Central memory CD4-positive, alpha-beta T cell (primary cell): Measurements from ENCODE around the gene GK.
"Not testable (repeated sequence)": the region's sequence is repeated elsewhere in the genome, so short reads cannot be mapped to it uniquely, and the experiment has no call there.

Experiments
- DNase-seq: peaks from one replicate; pipeline ENCODE4 v3.0.0; 2022

Gene GK

GRCh38 chrX:30654989-30655607 lies 1.9 kb downstream of the GK start:
- DNase-seq, result no peak

- no peak for DNase-seq
Observed at GRCh38 chrX:30655991-30656390, 2.8 kb downstream of the GK start.

DNA sequence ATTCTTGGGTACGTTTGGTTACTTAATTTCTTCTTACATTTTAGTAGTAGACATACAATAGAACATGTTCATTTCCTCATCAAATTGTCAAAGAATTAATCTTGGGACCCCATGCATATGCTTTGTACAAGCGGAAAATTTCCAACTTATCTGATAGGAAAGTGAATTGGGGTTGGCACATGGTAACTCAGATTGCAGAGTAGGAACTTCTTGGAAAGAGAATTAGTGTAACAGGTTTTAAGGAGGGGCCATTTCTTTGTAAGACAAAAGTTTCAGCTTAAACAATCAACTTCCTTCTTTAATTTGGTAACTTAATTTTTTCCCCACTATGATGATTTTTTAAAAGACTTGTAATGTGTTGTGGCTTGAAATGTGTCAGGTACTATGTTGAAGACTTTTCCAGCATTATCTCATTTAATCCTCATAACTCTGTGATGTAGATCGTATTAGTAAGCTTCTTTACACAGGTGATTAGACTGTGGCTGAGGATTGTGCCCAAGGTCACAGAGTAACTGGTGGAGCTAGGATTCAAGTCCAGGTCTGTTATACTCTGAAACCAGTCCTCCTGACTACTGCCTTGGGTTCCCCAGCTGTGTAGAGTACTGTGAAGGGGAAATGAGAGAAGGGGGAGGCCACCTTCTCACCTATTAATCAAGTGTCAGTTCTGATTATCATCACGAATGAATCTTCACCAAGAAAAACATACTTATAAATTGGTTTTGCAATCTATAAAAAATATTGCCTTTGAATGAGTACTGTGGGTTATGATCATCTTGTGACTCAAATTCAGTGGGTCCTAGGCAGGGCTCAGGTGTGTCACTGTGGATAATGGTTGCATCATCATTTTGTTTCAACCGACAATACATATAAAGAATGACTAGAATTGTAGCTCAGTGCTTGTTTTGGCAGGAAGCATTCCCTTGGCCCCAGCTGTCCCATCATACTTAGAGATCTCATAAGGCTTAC lies 4.3 kb downstream of the GK start:
- DNase-seq, result no peak

- DNase-seq, result no peak
Observed at GRCh38 chrX:30659421-30659820, 6.2 kb downstream of the GK start.

GRCh38 chrX:30661228-30661627 lies 8.0 kb downstream of the GK start:
- no peak for DNase-seq

DNA sequence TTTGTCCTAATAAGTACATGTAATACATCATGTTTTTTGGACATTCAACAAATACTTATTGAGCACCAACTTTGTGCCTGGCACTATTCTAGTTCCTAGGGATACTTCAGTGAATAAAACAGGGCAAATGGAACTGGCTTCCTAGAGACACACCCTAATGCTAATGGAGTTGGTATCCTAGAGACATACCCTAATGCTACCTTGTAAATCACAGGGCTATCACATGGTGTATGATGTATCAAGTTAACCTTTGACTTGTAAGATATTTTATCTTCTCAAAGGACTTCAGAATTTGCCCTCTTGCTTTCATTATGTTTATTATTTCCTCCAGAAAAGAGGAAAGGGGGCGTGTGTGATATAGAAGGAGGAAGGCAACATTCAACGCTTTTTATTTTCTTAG lies 10.1 kb downstream of the GK start:
- no peak for DNase-seq

GRCh38 chrX:30665471-30665870 lies 12.2 kb downstream of the GK start:
- DNase-seq, result no peak

DNA sequence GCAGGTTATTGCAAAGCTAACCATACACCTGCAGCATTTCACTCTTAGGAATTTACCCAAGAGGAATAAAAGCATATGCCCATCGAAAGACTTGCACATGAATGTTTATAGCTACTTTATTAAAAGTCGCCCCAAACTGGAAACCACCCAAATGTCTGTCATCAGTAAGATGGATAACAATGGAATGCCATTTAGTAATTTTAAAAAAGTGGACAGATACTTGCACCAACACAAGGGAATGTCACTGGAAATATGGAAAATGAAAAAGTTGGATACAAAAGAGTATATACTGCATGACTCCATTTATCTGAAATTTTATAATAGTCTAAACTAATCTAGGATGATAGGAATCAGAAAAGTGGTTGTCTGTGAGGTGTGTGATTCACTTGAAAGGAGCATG lies 12.9 kb downstream of the GK start:
- no peak for DNase-seq

GRCh38 chrX:30668581-30668980 lies 15.4 kb downstream of the GK start:
- DNase-seq, result no peak

GRCh38 chrX:30671189-30671588 lies 18.0 kb downstream of the GK start:
- DNase-seq, result not testable (repeated sequence)

DNA sequence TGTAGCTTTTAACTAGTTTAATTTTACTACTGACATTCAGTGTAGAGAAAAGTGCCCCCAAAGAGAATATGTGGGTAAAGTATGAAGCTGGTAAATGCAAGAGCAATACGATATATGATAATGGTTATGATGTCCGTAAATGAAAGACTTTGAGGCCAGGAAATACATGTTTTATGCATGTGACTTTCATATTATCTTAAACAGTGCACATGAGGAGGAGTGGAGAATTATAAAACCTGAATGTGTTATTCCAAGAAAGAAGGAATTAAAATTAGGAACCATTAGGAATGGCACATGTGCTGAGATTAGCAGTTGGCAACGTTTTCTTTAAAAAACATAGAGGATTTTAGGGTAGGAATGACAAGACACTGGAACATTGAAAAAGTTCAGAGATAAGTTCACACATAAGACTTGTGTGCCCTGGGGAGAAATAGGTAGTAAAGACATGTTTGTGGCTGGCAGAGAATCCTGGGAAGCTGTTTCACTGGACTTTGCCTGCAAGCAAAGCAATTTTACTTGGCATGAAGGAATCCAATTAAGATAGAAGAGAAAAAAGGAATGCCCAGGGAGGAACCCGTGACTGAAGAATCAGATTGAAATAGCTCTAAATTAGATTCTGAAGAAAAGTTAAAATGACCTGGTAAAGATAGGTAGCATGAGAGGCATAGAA lies 20.0 kb downstream of the GK start:
- no peak for DNase-seq

DNA sequence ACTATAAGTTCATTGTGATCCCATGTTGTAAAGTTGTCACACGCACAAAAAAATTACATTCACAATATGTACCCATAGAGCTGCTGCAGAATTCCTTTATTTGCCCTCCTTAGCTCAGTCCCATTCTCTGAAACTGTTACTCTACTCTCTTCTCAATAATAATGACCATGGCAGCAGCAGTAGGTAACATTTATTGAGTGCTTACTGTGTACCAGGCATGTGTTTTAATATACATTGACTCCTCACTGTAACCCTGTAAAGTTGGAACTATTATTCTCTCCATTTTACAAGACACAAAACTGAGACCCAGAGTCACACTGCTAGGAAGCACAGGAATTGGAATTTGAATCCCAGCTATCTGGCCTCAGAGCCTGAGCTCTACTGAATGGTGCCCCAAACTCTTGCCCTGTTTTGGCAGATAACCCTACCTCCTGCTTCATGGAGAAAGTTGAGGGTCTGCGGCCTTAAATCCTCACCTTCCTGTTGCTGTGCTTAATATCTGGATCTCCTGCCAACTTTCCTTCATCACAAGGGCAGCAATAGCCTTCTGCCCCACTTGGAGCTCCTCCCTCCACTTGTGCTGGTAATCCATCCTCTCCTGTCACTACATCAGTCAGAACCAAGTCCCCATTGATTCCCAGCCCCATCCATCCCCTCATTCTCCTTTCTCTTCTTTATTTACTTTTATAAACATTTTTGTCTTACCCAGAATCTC lies 20.8 kb downstream of the GK start:
- no peak for DNase-seq

DNA sequence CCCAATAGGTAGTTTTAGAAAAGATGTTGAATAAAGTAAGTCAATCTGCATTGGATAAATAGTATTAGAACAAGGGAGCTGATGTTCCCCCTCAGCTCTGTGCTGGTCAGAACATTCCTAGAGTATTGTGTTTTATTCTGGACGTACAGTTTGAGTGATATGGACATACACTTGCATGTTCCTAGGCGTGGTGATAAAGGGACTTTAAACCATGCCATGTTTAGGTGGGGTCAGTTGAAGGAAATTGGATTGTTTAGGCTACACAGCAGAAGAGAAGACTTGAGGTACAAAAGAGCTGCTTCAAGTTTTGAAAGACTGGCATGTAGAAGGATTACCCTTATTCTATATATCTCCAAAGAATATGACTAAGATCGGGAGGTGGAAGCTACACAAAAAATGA lies 21.6 kb downstream of the GK start:
- no peak for DNase-seq

GRCh38 chrX:30679369-30679768 lies 26.1 kb downstream of the GK start:
- no peak for DNase-seq

DNA sequence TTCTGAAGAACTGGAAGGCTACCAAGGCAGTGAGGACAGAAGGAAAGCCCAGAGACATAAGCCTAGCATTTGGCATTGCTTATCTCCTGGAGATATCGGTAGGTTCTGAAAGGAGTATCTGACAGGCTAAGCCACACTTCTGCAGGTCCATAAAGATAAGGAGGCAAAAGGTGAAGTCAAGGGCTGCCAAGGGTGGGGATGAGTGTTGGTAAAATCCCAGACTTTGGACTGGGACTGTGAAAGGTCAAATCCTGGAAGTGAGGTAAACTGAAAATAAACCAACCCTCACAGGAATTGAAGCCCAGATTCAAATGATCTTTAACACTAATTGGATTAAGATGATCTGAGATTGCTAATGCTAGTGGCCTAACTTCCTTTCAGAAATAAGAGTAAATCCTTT lies 27.4 kb downstream of the GK start:
- no peak for DNase-seq

GRCh38 chrX:30688641-30689040 lies 35.4 kb downstream of the GK start:
- no peak for DNase-seq

DNA sequence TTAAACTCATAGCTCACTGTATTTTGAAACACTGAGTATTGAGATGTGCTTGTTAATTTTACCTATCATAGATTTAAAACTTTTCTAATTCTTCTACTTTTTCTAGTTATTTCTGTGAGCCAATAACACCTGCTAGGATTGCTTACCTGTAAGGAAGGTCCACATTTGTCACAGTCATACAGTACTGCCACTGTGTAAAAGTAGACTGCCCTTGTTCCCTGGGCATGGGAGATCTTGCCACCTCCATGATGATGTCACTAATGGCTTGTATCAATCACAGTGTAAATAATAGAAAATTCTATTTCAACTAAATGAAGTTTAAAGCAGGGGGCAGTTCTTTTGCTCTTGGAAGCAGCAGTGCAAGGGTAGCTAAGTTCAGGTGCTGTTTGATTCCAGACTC lies 35.9 kb downstream of the GK start:
- DNase-seq, result no peak

DNA sequence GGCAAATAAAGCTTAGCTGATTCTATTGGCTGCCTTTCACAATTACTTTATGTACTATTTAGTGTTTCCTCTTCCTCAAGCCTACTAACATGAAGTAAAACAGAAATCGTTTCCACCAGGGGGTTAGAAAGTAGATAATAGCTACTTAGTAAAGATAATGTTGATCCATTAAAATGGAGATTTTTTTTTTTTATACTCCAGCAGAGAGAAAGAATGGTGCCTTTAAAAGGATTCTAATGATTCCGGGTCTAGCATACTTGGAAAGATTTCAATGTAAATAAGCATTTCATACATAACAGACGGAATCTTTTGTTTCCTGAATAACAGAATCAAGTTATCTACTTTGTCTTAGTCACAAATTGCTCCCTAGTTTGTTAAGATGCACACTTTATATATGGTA lies 37.1 kb downstream of the GK start:
- no peak for DNase-seq

DNA sequence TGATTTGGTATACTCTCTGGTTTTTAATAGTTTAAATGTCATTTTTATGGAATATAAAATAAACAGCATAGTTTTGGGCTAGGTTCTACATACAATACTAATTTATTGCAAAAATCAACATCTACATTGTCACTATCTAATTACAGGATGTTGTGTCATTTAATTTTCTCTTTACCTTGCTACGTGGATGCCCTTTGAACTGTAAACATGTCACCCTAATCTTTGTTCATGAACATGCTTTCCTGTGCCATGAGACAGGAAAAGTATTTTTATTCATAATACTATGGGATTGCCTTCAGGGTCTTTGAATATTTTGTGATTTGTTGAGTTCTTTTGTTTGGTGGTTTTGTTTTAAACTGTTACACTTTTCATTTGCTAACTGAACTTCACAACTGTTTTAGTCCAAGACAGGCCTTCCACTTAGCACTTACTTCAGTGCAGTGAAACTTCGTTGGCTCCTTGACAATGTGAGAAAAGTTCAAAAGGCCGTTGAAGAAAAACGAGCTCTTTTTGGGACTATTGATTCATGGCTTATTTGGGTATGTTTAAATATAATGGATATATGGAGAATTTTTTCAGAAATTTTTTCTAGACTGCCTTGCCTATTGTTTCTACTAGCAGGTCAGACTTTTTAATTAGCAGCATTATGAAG lies 40.9 kb downstream of the GK start:
- DNase-seq, result no peak

GRCh38 chrX:30702736-30703135 lies 49.5 kb downstream of the GK start:
- DNase-seq, result no peak

GRCh38 chrX:30706216-30706775 lies 53.1 kb downstream of the GK start:
- DNase-seq, result no peak

GRCh38 chrX:30712214-30712613 lies 59.0 kb downstream of the GK start:
- DNase-seq, result no peak
